ENCODE results near the gene FNDC3B.

DNA sequence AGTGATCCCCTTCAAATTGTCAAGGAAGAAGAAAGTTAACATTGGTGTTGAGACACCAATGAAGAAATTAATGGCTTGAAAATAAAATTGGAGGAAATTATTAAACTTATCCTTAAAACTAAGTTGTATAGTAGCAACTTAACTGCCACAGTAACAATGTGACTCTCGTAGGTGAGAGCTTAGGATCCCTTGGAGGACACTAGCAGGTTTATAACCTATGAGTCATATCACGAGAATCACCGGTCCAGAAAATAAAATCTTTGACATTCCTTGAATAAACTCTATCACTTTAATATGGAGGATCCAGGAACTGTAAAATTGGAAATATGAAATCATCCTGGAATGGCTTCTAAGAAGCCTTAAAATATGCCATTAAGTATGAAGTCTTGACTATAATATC, 406.8 kb downstream of the FNDC3B start:
- TF ChIP-seq, protein P1, sequence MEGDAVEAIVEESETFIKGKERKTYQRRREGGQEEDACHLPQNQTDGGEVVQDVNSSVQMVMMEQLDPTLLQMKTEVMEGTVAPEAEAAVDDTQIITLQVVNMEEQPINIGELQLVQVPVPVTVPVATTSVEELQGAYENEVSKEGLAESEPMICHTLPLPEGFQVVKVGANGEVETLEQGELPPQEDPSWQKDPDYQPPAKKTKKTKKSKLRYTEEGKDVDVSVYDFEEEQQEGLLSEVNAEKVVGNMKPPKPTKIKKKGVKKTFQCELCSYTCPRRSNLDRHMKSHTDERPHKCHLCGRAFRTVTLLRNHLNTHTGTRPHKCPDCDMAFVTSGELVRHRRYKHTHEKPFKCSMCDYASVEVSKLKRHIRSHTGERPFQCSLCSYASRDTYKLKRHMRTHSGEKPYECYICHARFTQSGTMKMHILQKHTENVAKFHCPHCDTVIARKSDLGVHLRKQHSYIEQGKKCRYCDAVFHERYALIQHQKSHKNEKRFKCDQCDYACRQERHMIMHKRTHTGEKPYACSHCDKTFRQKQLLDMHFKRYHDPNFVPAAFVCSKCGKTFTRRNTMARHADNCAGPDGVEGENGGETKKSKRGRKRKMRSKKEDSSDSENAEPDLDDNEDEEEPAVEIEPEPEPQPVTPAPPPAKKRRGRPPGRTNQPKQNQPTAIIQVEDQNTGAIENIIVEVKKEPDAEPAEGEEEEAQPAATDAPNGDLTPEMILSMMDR (conservative IDR thresholded peaks at IDR 0.05; ENCODE audit: low read depth, low read length), result no peak
- TF ChIP-seq EZH2phosphoT487 (IDR thresholded peaks at IDR 0.05; ENCODE audit: borderline replicate concordance, low read length), result no peak
